ENCODE data around the gene AP1M1. TPM values are rescaled to one million over a fixed set of nuclear protein-coding genes. Genes with fewer than 3 reads are reported as not detected.

Gene AP1M1
- total RNA-seq, 5 donors from 2014 or later (not counting 1 experiment from before 2014, with no cell fraction given), result 94.9 to 171 (median 133) TPM

GRCh38 chr19:16204005-16204294 lies 6.2 kb downstream of the AP1M1 start:
- Mint-ChIP-seq H3K4me1 (peaks cover 48 to 60% (median 56%) of the 10 kb centered on the region in 3 donors), H3K36me3 (peaks cover 30% of the 10 kb centered on the region)
- DNase-seq, result no peak

GRCh38 chr19:16205205-16206045 lies 7.7 kb downstream of the AP1M1 start:
- H3K4me3 ChIP-seq (ENCODE audit: control insufficient read depth in 1 of 2, extremely low read depth in 1 of 2, low read length in 1 of 2), result no peak overlapping the region
- ATAC-seq (replicated peaks in 1 of 4), result no peak
- POLR2A ChIA-PET, result no interaction called here
- no peaks in the 10 kb centered on the region for H3K27me3 Mint-ChIP-seq
- no peak for DNase-seq
- H3K4me1 Mint-ChIP-seq, result peaks cover 51 to 60% (median 56%) of the 10 kb centered on the region in 3 donors
- no peaks in the 10 kb centered on the region for H3K9me3 Mint-ChIP-seq
- peaks cover 19 to 81% of the 10 kb centered on the region in 2 donors for H3K36me3 ChIP-seq (ENCODE audit: control insufficient read depth in 2 of 2, extremely low read depth in 1 of 2, insufficient read depth in 1 of 2, low read length in 1 of 2)
- H3K27ac ChIP-seq (ENCODE audit: low read length), result no peak overlapping the region
- H3K4me3 Mint-ChIP-seq, result no peak overlapping the region
- no peak overlapping the region for H3K27ac Mint-ChIP-seq
- no peaks in the 10 kb centered on the region for H3K9me3 ChIP-seq
- CTCF ChIA-PET, result no interaction called here
- no peaks in the 10 kb centered on the region for H3K27me3 ChIP-seq (replicated peaks in 1 of 2; ENCODE audit: control insufficient read depth in 2 of 2, extremely low read depth in 1 of 2, insufficient read depth in 2 of 2, low read length in 1 of 2)
- peaks cover 44% of the 10 kb centered on the region for H3K36me3 Mint-ChIP-seq
- peaks cover 17 to 38% of the 10 kb centered on the region in 2 experiments for H3K4me1 ChIP-seq (ENCODE audit: control insufficient read depth in 1 of 2, extremely low read depth in 1 of 2, insufficient read depth in 2 of 2, low read length in 2 of 2)
- 97% methylated on average over 6 of the region's 11 CpGs for WGBS (ENCODE audit: insufficient coverage)

More at GRCh38 chr19:16204005-16204294, 6.2 kb downstream of the AP1M1 start:
- Histone ChIP-seq H3K27me3 (replicated peaks in 1 of 2; ENCODE audit: control insufficient read depth in 2 of 2, extremely low read depth in 1 of 2, insufficient read depth in 2 of 2, low read length in 1 of 2) (no peaks in the 10 kb centered on the region), H3K36me3 (ENCODE audit: control insufficient read depth in 2 of 2, extremely low read depth in 1 of 2, insufficient read depth in 1 of 2, low read length in 1 of 2) (peaks cover 19 to 72% of the 10 kb centered on the region in 2 donors), H3K27ac (ENCODE audit: low read length) (no peak overlapping the region), H3K9me3 (no peaks in the 10 kb centered on the region), H3K4me3 (ENCODE audit: control insufficient read depth in 1 of 2, extremely low read depth in 1 of 2, low read length in 1 of 2) (no peak overlapping the region), H3K4me1 (ENCODE audit: control insufficient read depth in 1 of 2, extremely low read depth in 1 of 2, insufficient read depth in 2 of 2, low read length in 2 of 2) (peaks cover 27 to 49% of the 10 kb centered on the region in 2 experiments)
- no peaks in the 10 kb centered on the region for H3K9me3 Mint-ChIP-seq
- no peak overlapping the region for H3K4me3 Mint-ChIP-seq
- 89% methylated on average over 3 of the region's 5 CpGs for WGBS (ENCODE audit: insufficient coverage)
- ChIA-PET POLR2A (no interaction called here), CTCF (no interaction called here)
- no peaks in the 10 kb centered on the region for H3K27me3 Mint-ChIP-seq
- no peak for ATAC-seq (replicated peaks in 1 of 4)
- H3K27ac Mint-ChIP-seq, result no peak overlapping the region

- ChIA-PET POLR2A (no interaction called here), CTCF (no interaction called here)
- Histone ChIP-seq H3K4me1 (ENCODE audit: control insufficient read depth in 1 of 2, extremely low read depth in 1 of 2, insufficient read depth in 2 of 2, low read length in 2 of 2) (peaks cover 14 to 34% of the 10 kb centered on the region in 2 experiments), H3K27ac (ENCODE audit: low read length) (no peak overlapping the region), H3K36me3 (ENCODE audit: control insufficient read depth in 2 of 2, extremely low read depth in 1 of 2, insufficient read depth in 1 of 2, low read length in 1 of 2) (peaks cover 19 to 77% of the 10 kb centered on the region in 2 donors), H3K27me3 (replicated peaks in 1 of 2; ENCODE audit: control insufficient read depth in 2 of 2, extremely low read depth in 1 of 2, insufficient read depth in 2 of 2, low read length in 1 of 2) (no peaks in the 10 kb centered on the region), H3K4me3 (ENCODE audit: control insufficient read depth in 1 of 2, extremely low read depth in 1 of 2, low read length in 1 of 2) (no peak overlapping the region), H3K9me3 (no peaks in the 10 kb centered on the region)
- H3K27me3 Mint-ChIP-seq, result no peaks in the 10 kb centered on the region
- peaks cover 43% of the 10 kb centered on the region for H3K36me3 Mint-ChIP-seq
- DNase-seq (no peak), ATAC-seq (replicated peaks in 1 of 4) (no peak)
- H3K4me1 Mint-ChIP-seq, result peaks cover 51 to 55% (median 53%) of the 10 kb centered on the region in 3 donors
- peak overlapping the region; percentile 16 to 55 for H3K27ac Mint-ChIP-seq
- no peaks in the 10 kb centered on the region for H3K9me3 Mint-ChIP-seq
- no peak overlapping the region for H3K4me3 Mint-ChIP-seq
- WGBS (ENCODE audit: insufficient coverage), result 90% methylated on average over 4 of the region's 14 CpGs
Measured at GRCh38 chr19:16206046-16206605, 8.4 kb downstream of the AP1M1 start.

GRCh38 chr19:16206637-16207036 lies 8.9 kb downstream of the AP1M1 start:
- no peak overlapping the region for H3K27ac ChIP-seq (ENCODE audit: low read length)
- no peaks in the 10 kb centered on the region for H3K27me3 Mint-ChIP-seq
- DNase-seq (no peak), ATAC-seq (replicated peaks in 1 of 4) (no peak)
- H3K36me3 ChIP-seq (ENCODE audit: control insufficient read depth in 2 of 2, extremely low read depth in 1 of 2, insufficient read depth in 1 of 2, low read length in 1 of 2), result peaks cover 16 to 76% of the 10 kb centered on the region in 2 donors
- H3K36me3 Mint-ChIP-seq, result peaks cover 47% of the 10 kb centered on the region
- no peaks in the 10 kb centered on the region for H3K27me3 ChIP-seq (replicated peaks in 1 of 2; ENCODE audit: control insufficient read depth in 2 of 2, extremely low read depth in 1 of 2, insufficient read depth in 2 of 2, low read length in 1 of 2)
- peak overlapping the region in 2 of 3 donors; percentile 2 to 21 for H3K4me3 Mint-ChIP-seq
- H3K9me3 ChIP-seq, result no peaks in the 10 kb centered on the region
- peaks cover 14 to 32% of the 10 kb centered on the region in 2 experiments for H3K4me1 ChIP-seq (ENCODE audit: control insufficient read depth in 1 of 2, extremely low read depth in 1 of 2, insufficient read depth in 2 of 2, low read length in 2 of 2)
- H3K4me3 ChIP-seq (ENCODE audit: control insufficient read depth in 1 of 2, extremely low read depth in 1 of 2, low read length in 1 of 2), result no peak overlapping the region
- peaks cover 52 to 58% (median 55%) of the 10 kb centered on the region in 3 donors for H3K4me1 Mint-ChIP-seq
- peak overlapping the region; percentile 55 to 85 for H3K27ac Mint-ChIP-seq
- POLR2A ChIA-PET, result no interaction called here
- no peaks in the 10 kb centered on the region for H3K9me3 Mint-ChIP-seq
- 93% methylated on average over 7 of the region's 7 CpGs for WGBS (ENCODE audit: insufficient coverage)
- CTCF ChIA-PET, result no interaction called here

- DNase-seq, result no peak
- WGBS (ENCODE audit: insufficient coverage), result 98% methylated on average over 10 of the region's 10 CpGs
- no peaks in the 10 kb centered on the region for H3K9me3 ChIP-seq
- no peaks in the 10 kb centered on the region for H3K27me3 Mint-ChIP-seq
- no peak for ATAC-seq (replicated peaks in 1 of 4)
- H3K27ac ChIP-seq (ENCODE audit: low read length), result no peak overlapping the region
- peak overlapping the region; percentile 6 to 85 for H3K27ac Mint-ChIP-seq
- no peak overlapping the region for H3K4me3 ChIP-seq (ENCODE audit: control insufficient read depth in 1 of 2, extremely low read depth in 1 of 2, low read length in 1 of 2)
- peaks cover 17 to 28% of the 10 kb centered on the region in 2 experiments for H3K4me1 ChIP-seq (ENCODE audit: control insufficient read depth in 1 of 2, extremely low read depth in 1 of 2, insufficient read depth in 2 of 2, low read length in 2 of 2)
- H3K4me1 Mint-ChIP-seq, result peaks cover 56 to 59% (median 59%) of the 10 kb centered on the region in 3 donors
- peaks cover 51% of the 10 kb centered on the region for H3K36me3 Mint-ChIP-seq
- ChIA-PET POLR2A (interaction anchor here in 1 of 2 donors (0.5 to 0.8 kb wide), 2 partner anchors 16 to 103 kb away, joined by 3 read pairs; no protein-coding TSS in a partner anchor), CTCF (no interaction called here)
- H3K36me3 ChIP-seq (ENCODE audit: control insufficient read depth in 2 of 2, extremely low read depth in 1 of 2, insufficient read depth in 1 of 2, low read length in 1 of 2), result peaks cover 13 to 73% of the 10 kb centered on the region in 2 donors
- peaks cover 0 to 4% (median 0%) of the 10 kb centered on the region in 3 donors for H3K9me3 Mint-ChIP-seq
- H3K4me3 Mint-ChIP-seq, result peak overlapping the region in 2 of 3 donors; percentile 2 to 21
- no peaks in the 10 kb centered on the region for H3K27me3 ChIP-seq (replicated peaks in 1 of 2; ENCODE audit: control insufficient read depth in 2 of 2, extremely low read depth in 1 of 2, insufficient read depth in 2 of 2, low read length in 1 of 2)
Measured at GRCh38 chr19:16207063-16207462, 9.4 kb downstream of the AP1M1 start.

GRCh38 chr19:16207490-16208025 lies 9.8 kb downstream of the AP1M1 start:
- H3K4me1 ChIP-seq (ENCODE audit: control insufficient read depth in 1 of 2, extremely low read depth in 1 of 2, insufficient read depth in 2 of 2, low read length in 2 of 2), result peaks cover 22 to 27% of the 10 kb centered on the region in 2 experiments
- 87% methylated on average over 5 of the region's 12 CpGs for WGBS (ENCODE audit: insufficient coverage)

More at GRCh38 chr19:16207490-16208025, 9.8 kb downstream of the AP1M1 start:
- H3K4me3 ChIP-seq (ENCODE audit: control insufficient read depth in 1 of 2, extremely low read depth in 1 of 2, low read length in 1 of 2), result no peak overlapping the region
- peak overlapping the region; percentile 23 to 46 for H3K27ac Mint-ChIP-seq
- POLR2A ChIA-PET, result interaction anchor here in 1 of 2 donors (0.5 to 0.8 kb wide), 2 partner anchors 16 to 102 kb away, joined by 3 read pairs; no protein-coding TSS in a partner anchor
- ATAC-seq (replicated peaks in 1 of 4) (peak in 1 of 4 experiments; percentile 9), DNase-seq (no peak)
- no peak overlapping the region for H3K27ac ChIP-seq (ENCODE audit: low read length)
- peaks cover 52% of the 10 kb centered on the region for H3K36me3 Mint-ChIP-seq
- CTCF ChIA-PET, result no interaction called here
- H3K27me3 ChIP-seq (replicated peaks in 1 of 2; ENCODE audit: control insufficient read depth in 2 of 2, extremely low read depth in 1 of 2, insufficient read depth in 2 of 2, low read length in 1 of 2), result no peaks in the 10 kb centered on the region
- H3K4me3 Mint-ChIP-seq, result peak overlapping the region in 1 of 3 donors; percentile 49
- no peaks in the 10 kb centered on the region for H3K27me3 Mint-ChIP-seq
- peaks cover 12 to 71% of the 10 kb centered on the region in 2 donors for H3K36me3 ChIP-seq (ENCODE audit: control insufficient read depth in 2 of 2, extremely low read depth in 1 of 2, insufficient read depth in 1 of 2, low read length in 1 of 2)
- H3K4me1 Mint-ChIP-seq, result peaks cover 57 to 60% (median 60%) of the 10 kb centered on the region in 3 donors
- peaks cover 0 to 4% (median 0%) of the 10 kb centered on the region in 3 donors for H3K9me3 Mint-ChIP-seq
- no peaks in the 10 kb centered on the region for H3K9me3 ChIP-seq

Data from T-cell (primary cell).